Hepatocyte (in vitro differentiated cells): ENCODE results near the gene TRPT1. TPM values are rescaled to one million over a fixed set of nuclear protein-coding genes. Genes with fewer than 3 reads are reported as not detected.

Experiments used
- DNase-seq: peaks from one replicate; pipeline ENCODE4 v3.0.0-alpha.2; 2016; ENCODE audit warnings: low spot score
- H2AFZ ChIP-seq: fragments of 200-600 bp; sonication (generic); 2 replicates; pipeline ENCODE4 v1.6.0; 2016; ENCODE audit warnings: antibody characterized with exemption, mild to moderate bottlenecking
- H3K27ac ChIP-seq: fragments of 200-600 bp; sonication (generic); 2 replicates; pipeline ENCODE4 v1.5.1; 2016; ENCODE audit warnings: mild to moderate bottlenecking
- H3K27me3 ChIP-seq: fragments of 200-600 bp; sonication (generic); 2 replicates; pipeline ENCODE4 v1.6.1; 2016
- H3K36me3 ChIP-seq: fragments of 200-600 bp; sonication (generic); replicated peaks from 2 replicates; pipeline ENCODE4 v1.5.1; 2016; ENCODE audit warnings: low read depth; ENCODE audit not compliant: insufficient read depth
- H3K4me1 ChIP-seq: fragments of 200-600 bp; sonication (generic); 2 replicates; pipeline ENCODE4 v1.5.1; 2016; ENCODE audit warnings: mild to moderate bottlenecking, moderate library complexity; ENCODE audit not compliant: insufficient read depth
- H3K4me2 ChIP-seq: fragments of 200-600 bp; sonication (generic); 2 replicates; pipeline ENCODE4 v1.6.0; 2016
- H3K4me3 ChIP-seq: fragments of 200-600 bp; sonication (generic); 2 replicates; pipeline ENCODE4 v1.5.1; 2016; ENCODE audit warnings: mild to moderate bottlenecking
- H3K79me2 ChIP-seq: fragments of 200-600 bp; sonication (generic); 2 replicates; pipeline ENCODE4 v1.6.0; 2017; ENCODE audit warnings: mild to moderate bottlenecking
- H3K9me2 ChIP-seq: fragments of 200-600 bp; sonication (generic); replicated peaks from 2 replicates; pipeline ENCODE4 v1.6.0; 2017; ENCODE audit warnings: mild to moderate bottlenecking; ENCODE audit not compliant: insufficient read depth
- H3K9me3 ChIP-seq: fragments of 200-600 bp; sonication (generic); 2 replicates; pipeline ENCODE4 v1.5.1; 2016; ENCODE audit warnings: low read depth, mild to moderate bottlenecking
- H4K20me1 ChIP-seq: fragments of 200-600 bp; sonication (generic); 2 replicates; pipeline ENCODE4 v1.6.0; 2016; ENCODE audit warnings: mild to moderate bottlenecking; ENCODE audit not compliant: insufficient read depth, poor library complexity, severe bottlenecking
- EZH2 ChIP-seq: fragments of 200-600 bp; sonication (generic); IDR thresholded peaks from 2 replicates; pipeline ENCODE4 v1.6.1; 2016; ENCODE audit warnings: antibody characterized with exemption, mild to moderate bottlenecking, borderline replicate concordance
- EZH2phosphoT487 ChIP-seq: fragments of 200-600 bp; sonication (generic); IDR thresholded peaks from one replicate; pipeline ENCODE4 v1.6.1; 2018; ENCODE audit warnings: antibody characterized with exemption, mild to moderate bottlenecking, low read depth, moderate library complexity; ENCODE audit not compliant: unreplicated experiment, severe bottlenecking
- WGBS: methylation state at CpG from one replicate; pipeline ENCODE4 v1.1.6; 2016; ENCODE audit warnings: low lambda C conversion rate; ENCODE audit errors: missing lambda C conversion rate; 5-methylcytosine and 5-hydroxymethylcytosine counted together
- polyA plus RNA-seq: library from polyadenylated mRNA; unstranded; fragments of >200 nt; fragmentation: Nextera tagmentation; extraction: Ambion mirVana; gene quantifications from 2 replicates; pipeline ENCODE4 v1.2.1, GENCODE V29; 2016
- total RNA-seq: library from RNA; depleted of rRNA; stranded (reverse); fragments of >200 nt; gene quantifications from 2 replicates; pipeline ENCODE4 v1.2.3, GENCODE V29; 2014
- TF ChIP-seq, protein P1 (sequence below): fragments of 200-600 bp; sonication (generic); IDR thresholded peaks from 2 replicates; pipeline ENCODE4 v1.5.1; 2016; ENCODE audit warnings: antibody characterized with exemption, mild to moderate bottlenecking; ENCODE audit not compliant: poor library complexity

TRPT1 gene
- total and polyA plus RNA-seq, 2 experiments from 2014 or later: 52.8 to 55.5 TPM

DNA sequence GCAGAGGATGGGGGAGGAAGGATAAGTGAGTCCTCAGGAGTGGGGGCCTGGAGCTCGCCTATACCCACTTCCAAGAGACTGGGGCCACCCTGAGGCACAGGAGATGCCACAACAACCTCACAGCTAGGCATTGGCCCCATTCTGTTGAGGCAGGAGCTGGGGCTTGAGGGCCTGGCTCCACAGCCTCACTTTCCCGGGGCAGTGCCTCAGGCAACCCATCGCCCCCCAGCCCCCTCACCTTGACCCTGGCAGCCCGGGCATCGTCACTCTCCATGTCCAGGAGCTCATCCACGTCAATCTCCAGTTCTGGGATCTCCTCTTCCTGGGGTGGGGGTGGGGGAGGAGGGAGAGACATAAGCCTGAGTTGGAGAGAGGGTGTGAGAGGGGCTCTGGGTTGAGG is 19.0 kb upstream of the TRPT1 start:
- WGBS: 69% methylated on average over 6 of the region's 6 CpGs

GRCh38 chr11:64244107-64244506 is 18.1 kb upstream of the TRPT1 start:
- Histone ChIP-seq H4K20me1 (no peaks in the 10 kb centered on the region), H3K9me2 (no peaks in the 10 kb centered on the region), H2AFZ (no peak overlapping the region), H3K27ac (no peak overlapping the region), H3K4me2 (no peak overlapping the region), H3K4me1 (peaks cover 23% of the 10 kb centered on the region), H3K9me3 (no peaks in the 10 kb centered on the region), H3K4me3 (no peak overlapping the region), H3K27me3 (no peaks in the 10 kb centered on the region), H3K79me2 (peaks cover 29% of the 10 kb centered on the region), H3K36me3 (no peaks in the 10 kb centered on the region)
- TF ChIP-seq EZH2phosphoT487: no peak
- TF ChIP-seq, protein P1, sequence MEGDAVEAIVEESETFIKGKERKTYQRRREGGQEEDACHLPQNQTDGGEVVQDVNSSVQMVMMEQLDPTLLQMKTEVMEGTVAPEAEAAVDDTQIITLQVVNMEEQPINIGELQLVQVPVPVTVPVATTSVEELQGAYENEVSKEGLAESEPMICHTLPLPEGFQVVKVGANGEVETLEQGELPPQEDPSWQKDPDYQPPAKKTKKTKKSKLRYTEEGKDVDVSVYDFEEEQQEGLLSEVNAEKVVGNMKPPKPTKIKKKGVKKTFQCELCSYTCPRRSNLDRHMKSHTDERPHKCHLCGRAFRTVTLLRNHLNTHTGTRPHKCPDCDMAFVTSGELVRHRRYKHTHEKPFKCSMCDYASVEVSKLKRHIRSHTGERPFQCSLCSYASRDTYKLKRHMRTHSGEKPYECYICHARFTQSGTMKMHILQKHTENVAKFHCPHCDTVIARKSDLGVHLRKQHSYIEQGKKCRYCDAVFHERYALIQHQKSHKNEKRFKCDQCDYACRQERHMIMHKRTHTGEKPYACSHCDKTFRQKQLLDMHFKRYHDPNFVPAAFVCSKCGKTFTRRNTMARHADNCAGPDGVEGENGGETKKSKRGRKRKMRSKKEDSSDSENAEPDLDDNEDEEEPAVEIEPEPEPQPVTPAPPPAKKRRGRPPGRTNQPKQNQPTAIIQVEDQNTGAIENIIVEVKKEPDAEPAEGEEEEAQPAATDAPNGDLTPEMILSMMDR: no peak
- no peak for TF ChIP-seq EZH2
- DNase-seq: no peak
- WGBS: 70% methylated on average over 5 of the region's 5 CpGs

More for the DNA sequence above, 19.0 kb upstream of the TRPT1 start:
- no peaks in the 10 kb centered on the region for H3K36me3 ChIP-seq
- no peak overlapping the region for H2AFZ ChIP-seq
- H3K4me1 ChIP-seq: peaks cover 19% of the 10 kb centered on the region
- H3K4me2 ChIP-seq: peak overlapping the region; percentile 96
- H3K79me2 ChIP-seq: peaks cover 29% of the 10 kb centered on the region
- no peaks in the 10 kb centered on the region for H3K27me3 ChIP-seq
- DNase-seq: no peak
- H3K9me2 ChIP-seq: no peaks in the 10 kb centered on the region
- H3K4me3 ChIP-seq: no peak overlapping the region
- no peaks in the 10 kb centered on the region for H4K20me1 ChIP-seq
- H3K9me3 ChIP-seq: no peaks in the 10 kb centered on the region
- H3K27ac ChIP-seq: peak overlapping the region; percentile 96
- TF ChIP-seq, protein P1: no peak
- TF ChIP-seq EZH2phosphoT487 (no peak), EZH2 (no peak)

DNA sequence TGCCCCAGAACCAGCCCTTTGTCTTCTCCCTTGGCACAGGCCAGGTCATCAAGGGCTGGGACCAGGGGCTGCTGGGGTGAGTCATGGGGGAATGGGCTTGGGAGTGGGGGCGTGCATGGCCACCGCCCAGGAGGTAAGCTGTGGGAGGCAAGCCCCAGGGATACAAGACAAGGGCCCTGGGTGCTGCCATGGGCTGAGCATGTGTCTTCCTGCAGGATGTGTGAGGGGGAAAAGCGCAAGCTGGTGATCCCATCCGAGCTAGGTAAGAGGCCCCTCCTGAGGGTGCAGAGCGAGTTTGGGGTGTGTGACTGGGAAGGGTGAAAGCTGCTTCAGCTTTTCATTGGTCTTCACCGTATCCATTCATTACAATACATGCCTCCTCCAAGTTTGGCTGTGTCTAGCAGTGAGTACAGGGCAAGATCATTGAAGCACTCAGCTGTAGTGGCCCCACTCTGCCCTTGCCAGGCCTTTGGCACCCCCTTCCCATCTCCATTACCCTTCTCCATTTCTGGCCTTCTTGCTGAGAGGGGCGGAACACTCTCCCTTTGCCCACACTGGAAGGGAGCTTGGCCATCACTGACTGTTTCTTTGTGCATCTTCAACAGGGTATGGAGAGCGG is 17.4 kb upstream of the TRPT1 start:
- Histone ChIP-seq H3K4me2 (peak overlapping the region; percentile 80), H4K20me1 (no peaks in the 10 kb centered on the region), H3K27ac (no peak overlapping the region), H3K4me1 (peaks cover 23% of the 10 kb centered on the region), H3K36me3 (no peaks in the 10 kb centered on the region), H3K27me3 (no peaks in the 10 kb centered on the region), H3K9me3 (no peaks in the 10 kb centered on the region), H3K4me3 (no peak overlapping the region), H3K9me2 (no peaks in the 10 kb centered on the region), H3K79me2 (peaks cover 29% of the 10 kb centered on the region), H2AFZ (no peak overlapping the region)
- TF ChIP-seq EZH2phosphoT487 (no peak), EZH2 (no peak)
- TF ChIP-seq, protein P1: no peak
- no peak for DNase-seq
- WGBS: 93% methylated on average over 8 of the region's 8 CpGs
